ENCODE data around the gene TGFB1I1. TPM values are rescaled to one million over a fixed set of nuclear protein-coding genes. Genes with fewer than 3 reads are reported as not detected.
A peak's percentile ranks its signal among the peaks of the same experiment; 100 is the strongest.

Gene TGFB1I1
- total and polyA plus RNA-seq, 2 of the 13 experiments (the other 11 are each of a cell fraction or from before 2014, with no cell fraction given) = 0.80 to 2.9 TPM

- TF ChIP-seq E2F1 (CRISPR knock-in tag; IDR thresholded peaks at IDR 0.05) (0 out of 2 replicates have a peak, but pooled peaks have one; percentile 57), TRIM24 (CRISPR knock-in tag; IDR thresholded peaks at IDR 0.05) (no peak), BORCS8-MEF2B (CRISPR knock-in tag; IDR thresholded peaks at IDR 0.05) (peak; percentile 86), NFKBIZ (CRISPR knock-in tag; IDR thresholded peaks at IDR 0.05) (no peak), ZNF547 (CRISPR knock-in tag; IDR thresholded peaks at IDR 0.05) (peak; percentile 86; the same call in 1 of the 2 replicates), ZNF777 (CRISPR knock-in tag; IDR thresholded peaks at IDR 0.05) (peak; percentile 77), IRF1 (CRISPR knock-in tag; IDR thresholded peaks at IDR 0.05; ENCODE audit: low read depth) (peak; percentile 55), GTF3A (CRISPR knock-in tag; conservative IDR thresholded peaks at IDR 0.05) (peak; percentile 93; the same call in 1 of the 2 replicates), MED13 (CRISPR knock-in tag; IDR thresholded peaks at IDR 0.05) (0 out of 2 replicates have a peak, but pooled peaks have one; percentile 69), SNAPC4 (CRISPR knock-in tag; IDR thresholded peaks at IDR 0.05) (peak; percentile 94; the same call in 1 of the 2 replicates), KAT8 (CRISPR knock-in tag; IDR thresholded peaks at IDR 0.05) (peak; percentile 99), RFXANK (CRISPR knock-in tag; IDR thresholded peaks at IDR 0.05) (no peak), TMF1 (CRISPR knock-in tag; IDR thresholded peaks at IDR 0.05; ENCODE audit: low read depth) (peak; percentile 64; the same call in 1 of the 2 replicates), SYNCRIP (IDR thresholded peaks at IDR 0.05; ENCODE audit: insufficient read depth, low read depth, low read length) (no peak), FOXP1 (IDR thresholded peaks at IDR 0.05) (no peak), FOXP1 (CRISPR knock-in tag; IDR thresholded peaks at IDR 0.05) (no peak), RNF219 (CRISPR knock-in tag; IDR thresholded peaks at IDR 0.05) (peak; percentile 73; the same call in 1 of the 2 replicates), USF2 (IDR thresholded peaks at IDR 0.05; ENCODE audit: low read depth, low read length) (no peak), USF2 (CRISPR knock-in tag; IDR thresholded peaks at IDR 0.05; ENCODE audit: borderline replicate concordance) (no peak)
Measured at GRCh38 chr16:31507929-31508705, 36.2 kb downstream of the TGFB1I1 start, which contains the start of gene RUSF1 (continued).
